Duodenal mucosa (tissue), 2 donors: ENCODE measurements around the gene HOXC6.
A peak's percentile ranks its signal among the peaks of the same experiment; 100 is the strongest.

Experiments used
- H3K27ac ChIP-seq: one replicate; pipeline ENCODE4 v1.7.0; 2013; ENCODE audit warnings: low read depth, low read length
- H3K27me3 ChIP-seq, 2 donors: one replicate each; pipeline ENCODE4 v1.7.0; 2013; ENCODE audit warnings: low read length in 2 of 2, control low read depth in 1 of 2; ENCODE audit not compliant: insufficient read depth in 2 of 2, control insufficient read depth in 1 of 2
- H3K36me3 ChIP-seq, 2 donors: one replicate each; pipeline ENCODE4 v1.7.0; 2013; ENCODE audit warnings: low read length in 2 of 2, control low read depth in 1 of 2; ENCODE audit not compliant: insufficient read depth in 2 of 2, control insufficient read depth in 1 of 2
- H3K4me1 ChIP-seq, 2 donors: one replicate each; pipeline ENCODE4 v1.7.0; 2013; ENCODE audit warnings: low read length in 2 of 2, control low read depth in 1 of 2; ENCODE audit not compliant: insufficient read depth in 2 of 2, control insufficient read depth in 1 of 2
- H3K4me3 ChIP-seq, 2 donors: one replicate each; pipeline ENCODE4 v1.7.0; 2013; ENCODE audit warnings: low read length in 2 of 2, low read depth in 1 of 2
- H3K9ac ChIP-seq, 2 donors: one replicate each; pipeline ENCODE4 v1.7.0; 2013; ENCODE audit warnings: low read length in 2 of 2, low read depth in 1 of 2
- H3K9me3 ChIP-seq, 2 donors: one replicate each; pipeline ENCODE4 v1.7.0; 2013; ENCODE audit warnings: low read length in 2 of 2, control low read depth in 1 of 2; ENCODE audit not compliant: control insufficient read depth in 1 of 2

Gene HOXC6

GRCh38 chr12:53997204-53998109 lies 30.8 kb upstream of the HOXC6 start:
- no peak overlapping the region for H3K4me3 ChIP-seq
- H3K27ac ChIP-seq = peak overlapping the region; percentile 14
- H3K27me3 ChIP-seq = peaks cover 92 to 100% of the 10 kb centered on the region in 2 donors
- no peaks in the 10 kb centered on the region for H3K9me3 ChIP-seq
- no peak overlapping the region for H3K9ac ChIP-seq
- no peaks in the 10 kb centered on the region for H3K36me3 ChIP-seq
- H3K4me1 ChIP-seq = peaks cover 16 to 21% of the 10 kb centered on the region in 2 donors

GRCh38 chr12:53998110-53998899 lies 29.9 kb upstream of the HOXC6 start:
- no peak overlapping the region for H3K4me3 ChIP-seq
- H3K36me3 ChIP-seq = no peaks in the 10 kb centered on the region
- H3K27me3 ChIP-seq = peaks cover 92 to 100% of the 10 kb centered on the region in 2 donors
- H3K27ac ChIP-seq = no peak overlapping the region
- H3K4me1 ChIP-seq = peaks cover 16 to 21% of the 10 kb centered on the region in 2 donors
- H3K9ac ChIP-seq = no peak overlapping the region
- no peaks in the 10 kb centered on the region for H3K9me3 ChIP-seq

- H3K9me3 ChIP-seq = no peaks in the 10 kb centered on the region
- H3K36me3 ChIP-seq = no peaks in the 10 kb centered on the region
- no peak overlapping the region for H3K27ac ChIP-seq
- H3K4me1 ChIP-seq = peaks cover 16 to 21% of the 10 kb centered on the region in 2 donors
- H3K4me3 ChIP-seq = no peak overlapping the region
- peaks cover 91 to 99% of the 10 kb centered on the region in 2 donors for H3K27me3 ChIP-seq
- no peak overlapping the region for H3K9ac ChIP-seq
These were observed 29.4 kb upstream of the HOXC6 start for GRCh38 chr12:53998900-53999236.

GRCh38 chr12:53999559-54000115 lies 28.6 kb upstream of the HOXC6 start:
- Histone ChIP-seq H3K9me3 (no peaks in the 10 kb centered on the region), H3K36me3 (no peaks in the 10 kb centered on the region), H3K4me3 (peak overlapping the region in 1 of 2 donors; percentile 45), H3K9ac (no peak overlapping the region), H3K27me3 (peaks cover 91 to 99% of the 10 kb centered on the region in 2 donors), H3K27ac (peak overlapping the region; percentile 13), H3K4me1 (peaks cover 15% of the 10 kb centered on the region in 2 donors)

GRCh38 chr12:54000116-54001114 lies 27.8 kb upstream of the HOXC6 start, which contains the start of gene HOXC9:
Gene HOXC9, plus strand, starts transcription at chr12:54000161. Its CDS starts 28 bp downstream, at chr12:54000189.
- Histone ChIP-seq H3K27me3 (peaks cover 91 to 99% of the 10 kb centered on the region in 2 donors), H3K36me3 (no peaks in the 10 kb centered on the region), H3K4me1 (peaks cover 7 to 8% of the 10 kb centered on the region in 2 donors), H3K27ac (peak within 1 kb of the TSS; percentile 13), H3K9ac (no peak within 1 kb of the TSS), H3K4me3 (peak within 1 kb of the TSS in 1 of 2 donors; percentile 45), H3K9me3 (no peaks in the 10 kb centered on the region)

- Histone ChIP-seq H3K27me3 (peaks cover 93 to 98% of the 10 kb centered on the region in 2 donors), H3K9ac (no peak overlapping the region), H3K27ac (no peak overlapping the region), H3K4me1 (peaks cover 5 to 6% of the 10 kb centered on the region in 2 donors), H3K36me3 (no peaks in the 10 kb centered on the region), H3K4me3 (no peak overlapping the region), H3K9me3 (no peaks in the 10 kb centered on the region)
These were observed 26.7 kb upstream of the HOXC6 start for GRCh38 chr12:54001283-54002187.

- H3K27ac ChIP-seq = no peak overlapping the region
- no peak overlapping the region for H3K9ac ChIP-seq
- H3K4me1 ChIP-seq = peaks cover 9% of the 10 kb centered on the region in 2 donors
- H3K9me3 ChIP-seq = no peaks in the 10 kb centered on the region
- peaks cover 93 to 98% of the 10 kb centered on the region in 2 donors for H3K27me3 ChIP-seq
- H3K36me3 ChIP-seq = no peaks in the 10 kb centered on the region
- no peak overlapping the region for H3K4me3 ChIP-seq
These were observed 25.8 kb upstream of the HOXC6 start for GRCh38 chr12:54002278-54002914.

- H3K27me3 ChIP-seq = peaks cover 93 to 98% of the 10 kb centered on the region in 2 donors
- no peaks in the 10 kb centered on the region for H3K9me3 ChIP-seq
- no peak overlapping the region for H3K9ac ChIP-seq
- no peak overlapping the region for H3K27ac ChIP-seq
- no peak overlapping the region for H3K4me3 ChIP-seq
- H3K36me3 ChIP-seq = no peaks in the 10 kb centered on the region
- peaks cover 9% of the 10 kb centered on the region in 2 donors for H3K4me1 ChIP-seq
These were observed 25.3 kb upstream of the HOXC6 start for GRCh38 chr12:54002915-54003389.
